ENCODE data around the gene RTN4RL2.

DNA sequence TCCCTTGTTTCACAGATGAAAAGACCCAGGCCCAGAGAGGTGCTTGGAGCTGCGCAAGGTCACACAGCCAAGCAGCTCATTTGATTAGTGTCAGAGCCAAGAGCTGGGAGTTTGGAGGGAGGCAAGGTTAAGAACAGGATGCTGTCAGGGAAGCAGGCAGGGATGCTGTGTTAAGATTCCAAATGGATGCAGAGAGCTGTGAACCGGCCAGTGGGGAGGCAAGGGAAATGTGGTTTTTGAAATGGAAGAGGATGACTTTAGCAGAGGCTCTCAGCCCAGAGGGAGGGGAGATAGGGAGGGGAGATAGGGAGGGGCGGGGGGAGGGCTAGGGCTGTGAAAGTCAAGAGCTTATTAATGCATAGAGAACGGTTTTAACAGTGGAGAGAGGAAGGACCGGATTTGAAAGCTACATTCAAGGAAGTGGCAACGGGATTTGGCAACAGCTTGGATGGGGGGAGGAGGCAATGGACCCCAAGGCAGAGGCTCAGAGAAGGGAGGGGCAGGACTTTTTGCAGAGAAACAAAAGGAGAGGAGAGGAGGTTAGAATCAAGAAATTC, 13.0 kb downstream of the RTN4RL2 start:
- TF ChIP-seq SUZ12 (IDR thresholded peaks at IDR 0.05) (no peak), ELF4 (IDR thresholded peaks at IDR 0.05) (no peak), FOXA1 (IDR thresholded peaks at IDR 0.05) (no peak), ARNT (IDR thresholded peaks at IDR 0.05) (no peak), HDGF (IDR thresholded peaks at IDR 0.05; ENCODE audit: borderline replicate concordance) (no peak), SP1 (IDR thresholded peaks at IDR 0.05) (no peak), LEF1 (IDR thresholded peaks at IDR 0.05; ENCODE audit: borderline replicate concordance) (no peak), BHLHE40 (IDR thresholded peaks at IDR 0.05; ENCODE audit: borderline replicate concordance) (no peak), CTBP1 (IDR thresholded peaks at IDR 0.05; ENCODE audit: borderline replicate concordance) (no peak), FOXK2 (IDR thresholded peaks at IDR 0.05) (no peak), FOXM1 (IDR thresholded peaks at IDR 0.05; ENCODE audit: borderline replicate concordance) (no peak), TARDBP (IDR thresholded peaks at IDR 0.05) (no peak)
- TF ChIP-seq, protein P1, sequence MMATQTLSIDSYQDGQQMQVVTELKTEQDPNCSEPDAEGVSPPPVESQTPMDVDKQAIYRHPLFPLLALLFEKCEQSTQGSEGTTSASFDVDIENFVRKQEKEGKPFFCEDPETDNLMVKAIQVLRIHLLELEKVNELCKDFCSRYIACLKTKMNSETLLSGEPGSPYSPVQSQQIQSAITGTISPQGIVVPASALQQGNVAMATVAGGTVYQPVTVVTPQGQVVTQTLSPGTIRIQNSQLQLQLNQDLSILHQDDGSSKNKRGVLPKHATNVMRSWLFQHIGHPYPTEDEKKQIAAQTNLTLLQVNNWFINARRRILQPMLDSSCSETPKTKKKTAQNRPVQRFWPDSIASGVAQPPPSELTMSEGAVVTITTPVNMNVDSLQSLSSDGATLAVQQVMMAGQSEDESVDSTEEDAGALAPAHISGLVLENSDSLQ (IDR thresholded peaks at IDR 0.05) = no peak

Data from HEK293T (cell line).